Cardiac muscle cell (in vitro differentiated cells and primary cell): ENCODE measurements around the gene LHX2. TPM values are rescaled to one million over a fixed set of nuclear protein-coding genes. Genes with fewer than 3 reads are reported as not detected.
"Not testable (repeated sequence)": the region's sequence is repeated elsewhere in the genome, so short reads cannot be mapped to it uniquely, and the experiment has no call there.

Experiments
- DNase-seq, 2 donors: peaks; one replicate each; pipeline versions ENCODE4 v3.0.0 to v3.0.0-alpha.2; 2010 to 2017; ENCODE audit warnings: low read depth in 1 of 2, low spot score in 1 of 2
- H3K27ac ChIP-seq: fragments of 200-600 bp; sonication (generic); 2 replicates; pipeline ENCODE4 v1.5.1; 2016
- H3K27me3 ChIP-seq: fragments of 200-600 bp; sonication (generic); 2 replicates; pipeline ENCODE4 v1.6.0; 2016; ENCODE audit warnings: control low read depth
- H3K36me3 ChIP-seq: fragments of 200-600 bp; sonication (generic); 2 replicates; pipeline ENCODE4 v1.5.1; 2016; ENCODE audit warnings: control low read depth
- H3K4me1 ChIP-seq: fragments of 200-600 bp; sonication (generic); 2 replicates; pipeline ENCODE4 v1.8.1; 2017; ENCODE audit warnings: low read depth, mild to moderate bottlenecking, mixed run types
- H3K4me3 ChIP-seq: fragments of 200-600 bp; sonication (generic); 2 replicates; pipeline ENCODE4 v1.5.1; 2016; ENCODE audit warnings: mild to moderate bottlenecking
- H3K9me3 ChIP-seq: fragments of 200-600 bp; sonication (generic); 2 replicates; pipeline ENCODE4 v1.5.1; 2017; ENCODE audit warnings: low read depth, mild to moderate bottlenecking, control low read depth
- CTCF ChIP-seq: IDR thresholded peaks from 2 replicates; pipeline ENCODE4 v1.5.1; 2012; ENCODE audit warnings: low read depth, mild to moderate bottlenecking, low read length
- polyA plus RNA-seq: library from polyadenylated mRNA; unstranded; fragments of >200 nt; fragmentation: Nextera tagmentation; extraction: Ambion mirVana; gene quantifications from 2 replicates; pipeline ENCODE4 v1.2.1, GENCODE V29; 2016
- total RNA-seq: library from RNA; depleted of rRNA; stranded (reverse); fragments of >200 nt; gene quantifications from 2 replicates; pipeline ENCODE4 v1.2.3, GENCODE V29; 2016

The LHX2 gene
- total and polyA plus RNA-seq, 2 experiments from 2014 or later = 0.60 to 1.3 TPM

GRCh38 chr9:123973590-123974223 lies 37.9 kb upstream of the LHX2 start:
- Histone ChIP-seq H3K4me1 (no peaks in the 10 kb centered on the region), H3K27me3 (peaks cover 16% of the 10 kb centered on the region), H3K9me3 (no peaks in the 10 kb centered on the region), H3K36me3 (no peaks in the 10 kb centered on the region), H3K27ac (no peak overlapping the region), H3K4me3 (no peak overlapping the region)
- no peak for DNase-seq
- TF ChIP-seq CTCF = no peak

- no peak for TF ChIP-seq CTCF
- H3K27ac ChIP-seq = no peak overlapping the region
These were observed 37.1 kb upstream of the LHX2 start for GRCh38 chr9:123974471-123974870.

GRCh38 chr9:123975871-123976270 lies 35.7 kb upstream of the LHX2 start:
- no peaks in the 10 kb centered on the region for H3K4me1 ChIP-seq
- H3K36me3 ChIP-seq = no peaks in the 10 kb centered on the region
- H3K27ac ChIP-seq = no peak overlapping the region
- peak in 1 of 2 donors; percentile 32 for DNase-seq
- TF ChIP-seq CTCF = no peak
- no peaks in the 10 kb centered on the region for H3K9me3 ChIP-seq
- no peak overlapping the region for H3K4me3 ChIP-seq
- H3K27me3 ChIP-seq = peaks cover 28% of the 10 kb centered on the region

More at GRCh38 chr9:123974471-123974870, 37.1 kb upstream of the LHX2 start:
- H3K4me3 ChIP-seq = no peak overlapping the region
- H3K9me3 ChIP-seq = no peaks in the 10 kb centered on the region
- no peaks in the 10 kb centered on the region for H3K4me1 ChIP-seq
- peaks cover 22% of the 10 kb centered on the region for H3K27me3 ChIP-seq
- no peaks in the 10 kb centered on the region for H3K36me3 ChIP-seq
- DNase-seq = no peak

- H3K27ac ChIP-seq, H3K36me3 ChIP-seq, H3K9me3 ChIP-seq, H3K4me1 ChIP-seq, DNase-seq, H3K4me3 ChIP-seq: not testable (repeated sequence)
- H3K27me3 ChIP-seq = peaks cover 30% of the 10 kb centered on the region
These were observed 35.0 kb upstream of the LHX2 start for GRCh38 chr9:123976579-123976978.

GRCh38 chr9:123978981-123979380 lies 32.6 kb upstream of the LHX2 start:
- H3K4me3 ChIP-seq = no peak overlapping the region
- H3K27ac ChIP-seq = no peak overlapping the region
- peaks cover 49% of the 10 kb centered on the region for H3K27me3 ChIP-seq
- H3K9me3 ChIP-seq = no peaks in the 10 kb centered on the region
- no peaks in the 10 kb centered on the region for H3K36me3 ChIP-seq
- no peak for DNase-seq
- H3K4me1 ChIP-seq = no peaks in the 10 kb centered on the region
- TF ChIP-seq CTCF = no peak

- Histone ChIP-seq H3K9me3 (no peaks in the 10 kb centered on the region), H3K4me3 (no peak overlapping the region), H3K27ac (no peak overlapping the region), H3K4me1 (no peaks in the 10 kb centered on the region), H3K36me3 (no peaks in the 10 kb centered on the region), H3K27me3 (peaks cover 65% of the 10 kb centered on the region)
- no peak for TF ChIP-seq CTCF
- no peak for DNase-seq
These were observed 29.0 kb upstream of the LHX2 start for GRCh38 chr9:123982535-123982934.
